ENCODE measurements around the gene GIMAP8.

GIMAP8 gene

DNA sequence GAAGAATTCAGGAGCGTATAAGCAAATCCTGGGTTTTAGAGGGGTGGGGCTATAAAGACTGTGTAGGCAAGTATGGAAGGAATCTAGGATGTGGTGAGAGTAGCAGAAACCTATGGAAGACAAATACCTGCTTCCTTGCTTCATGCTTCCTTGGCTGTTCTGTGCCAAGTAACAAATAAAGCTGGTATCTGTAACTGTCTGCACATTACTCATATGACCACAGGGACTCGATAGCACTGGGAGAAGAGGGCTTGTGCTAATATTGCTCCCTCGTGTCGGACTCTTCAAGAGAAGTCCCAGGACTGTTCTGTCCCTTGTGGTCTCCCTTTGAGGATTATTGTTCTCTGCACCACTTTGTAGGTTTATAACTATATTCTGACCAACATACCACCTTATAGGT, 52.7 kb downstream of the GIMAP8 start:
- no peak for DNase-seq (ENCODE audit: extremely low spot score)
- ChIA-PET CTCF (interaction anchor here (1.0 kb wide), 1 partner anchor 54 kb away, joined by 3 read pairs; no protein-coding TSS in a partner anchor), POLR2A (no interaction called here)
- TF ChIP-seq FOXK2 (IDR thresholded peaks at IDR 0.05): no peak
- TF ChIP-seq NFRKB (IDR thresholded peaks at IDR 0.05): no peak
- no peak for TF ChIP-seq FOXM1 (IDR thresholded peaks at IDR 0.05; ENCODE audit: borderline replicate concordance)
- TF ChIP-seq HDGF (IDR thresholded peaks at IDR 0.05; ENCODE audit: borderline replicate concordance): no peak
- TF ChIP-seq LEF1 (IDR thresholded peaks at IDR 0.05; ENCODE audit: borderline replicate concordance): no peak
- no peak for TF ChIP-seq BHLHE40 (IDR thresholded peaks at IDR 0.05; ENCODE audit: borderline replicate concordance)
- TF ChIP-seq TARDBP (IDR thresholded peaks at IDR 0.05): no peak
- TF ChIP-seq L3MBTL2 (conservative IDR thresholded peaks at IDR 0.05): no peak
- no peak for TF ChIP-seq ARNT (IDR thresholded peaks at IDR 0.05)
- TF ChIP-seq, protein P1, sequence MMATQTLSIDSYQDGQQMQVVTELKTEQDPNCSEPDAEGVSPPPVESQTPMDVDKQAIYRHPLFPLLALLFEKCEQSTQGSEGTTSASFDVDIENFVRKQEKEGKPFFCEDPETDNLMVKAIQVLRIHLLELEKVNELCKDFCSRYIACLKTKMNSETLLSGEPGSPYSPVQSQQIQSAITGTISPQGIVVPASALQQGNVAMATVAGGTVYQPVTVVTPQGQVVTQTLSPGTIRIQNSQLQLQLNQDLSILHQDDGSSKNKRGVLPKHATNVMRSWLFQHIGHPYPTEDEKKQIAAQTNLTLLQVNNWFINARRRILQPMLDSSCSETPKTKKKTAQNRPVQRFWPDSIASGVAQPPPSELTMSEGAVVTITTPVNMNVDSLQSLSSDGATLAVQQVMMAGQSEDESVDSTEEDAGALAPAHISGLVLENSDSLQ (IDR thresholded peaks at IDR 0.05): no peak
- no peak for TF ChIP-seq FOXA1 (IDR thresholded peaks at IDR 0.05)
- TF ChIP-seq SP1 (IDR thresholded peaks at IDR 0.05): no peak
- TF ChIP-seq CTBP1 (IDR thresholded peaks at IDR 0.05; ENCODE audit: borderline replicate concordance): no peak

DNA sequence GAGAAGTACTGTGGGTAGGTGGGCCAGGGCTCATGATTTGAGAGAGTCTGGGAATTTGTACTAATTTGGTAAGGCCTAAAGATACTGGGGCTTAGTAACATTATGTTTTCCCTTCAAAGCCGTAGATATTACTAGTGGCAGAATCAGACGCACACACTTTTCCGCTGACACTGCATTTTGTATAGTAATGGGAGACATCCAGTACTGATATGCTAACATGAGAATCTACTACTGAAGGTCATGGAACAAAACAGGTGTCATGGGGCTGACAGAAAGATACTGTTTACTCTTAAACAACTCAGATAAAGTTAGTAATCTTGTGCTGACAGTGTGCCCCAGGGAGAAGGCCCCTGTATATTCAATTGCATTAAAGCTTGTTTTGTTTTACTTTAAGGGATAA, 53.2 kb downstream of the GIMAP8 start:
- ChIA-PET CTCF (no interaction called here), POLR2A (no interaction called here)
- TF ChIP-seq FOXM1 (IDR thresholded peaks at IDR 0.05; ENCODE audit: borderline replicate concordance) (no peak), FOXA1 (IDR thresholded peaks at IDR 0.05) (no peak), L3MBTL2 (conservative IDR thresholded peaks at IDR 0.05) (no peak), FOXK2 (IDR thresholded peaks at IDR 0.05) (no peak), CTBP1 (IDR thresholded peaks at IDR 0.05; ENCODE audit: borderline replicate concordance) (no peak), ZNF384 (IDR thresholded peaks at IDR 0.05) (no peak), NFRKB (IDR thresholded peaks at IDR 0.05) (no peak), SUZ12 (IDR thresholded peaks at IDR 0.05) (no peak), BHLHE40 (IDR thresholded peaks at IDR 0.05; ENCODE audit: borderline replicate concordance) (no peak), HDGF (IDR thresholded peaks at IDR 0.05; ENCODE audit: borderline replicate concordance) (no peak), SP1 (IDR thresholded peaks at IDR 0.05) (no peak)
- TF ChIP-seq, protein P1 (IDR thresholded peaks at IDR 0.05): no peak
- DNase-seq (ENCODE audit: extremely low spot score): no peak

DNA sequence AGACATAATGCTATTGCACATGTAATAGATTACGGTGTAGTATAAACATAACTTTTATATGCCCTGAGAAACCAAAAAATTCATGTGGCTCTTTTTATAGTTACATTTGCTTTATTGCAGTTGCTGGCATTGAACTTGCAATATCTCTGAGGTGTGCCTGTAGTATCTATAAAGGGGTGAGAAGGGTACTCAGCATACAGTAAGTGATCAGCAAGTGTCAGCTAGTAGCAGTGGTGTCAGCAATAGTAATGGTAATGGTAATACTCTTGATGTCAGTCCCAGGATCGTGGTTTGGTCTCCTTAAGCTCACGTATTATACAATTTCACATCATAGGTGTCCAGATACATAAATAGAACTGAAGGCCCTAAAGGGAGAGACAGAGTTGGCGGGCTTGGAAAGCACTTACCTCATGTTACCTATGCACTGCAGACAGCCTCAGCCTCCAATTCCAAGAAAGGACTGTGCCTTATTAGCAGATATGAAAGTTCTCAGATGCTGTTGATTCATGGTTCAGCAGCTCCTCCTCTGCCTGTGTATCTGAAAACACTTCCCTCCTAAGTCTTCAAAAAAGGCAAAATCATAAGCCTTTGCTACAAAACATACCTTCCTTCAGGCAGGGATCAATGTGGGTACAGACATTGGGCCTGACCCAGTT, 57.6 kb downstream of the GIMAP8 start:
- TF ChIP-seq L3MBTL2 (conservative IDR thresholded peaks at IDR 0.05) (no peak), NFRKB (IDR thresholded peaks at IDR 0.05) (no peak), SP1 (IDR thresholded peaks at IDR 0.05) (no peak), BHLHE40 (IDR thresholded peaks at IDR 0.05; ENCODE audit: borderline replicate concordance) (no peak), LEF1 (IDR thresholded peaks at IDR 0.05; ENCODE audit: borderline replicate concordance) (no peak), ARNT (IDR thresholded peaks at IDR 0.05) (no peak), ZNF384 (IDR thresholded peaks at IDR 0.05) (no peak), ELF4 (IDR thresholded peaks at IDR 0.05) (no peak), TARDBP (IDR thresholded peaks at IDR 0.05) (no peak)
- TF ChIP-seq, protein P1 (IDR thresholded peaks at IDR 0.05): no peak
- no peak for DNase-seq (ENCODE audit: extremely low spot score)
- CTCF ChIA-PET: no interaction called here
- POLR2A ChIA-PET: no interaction called here

DNA sequence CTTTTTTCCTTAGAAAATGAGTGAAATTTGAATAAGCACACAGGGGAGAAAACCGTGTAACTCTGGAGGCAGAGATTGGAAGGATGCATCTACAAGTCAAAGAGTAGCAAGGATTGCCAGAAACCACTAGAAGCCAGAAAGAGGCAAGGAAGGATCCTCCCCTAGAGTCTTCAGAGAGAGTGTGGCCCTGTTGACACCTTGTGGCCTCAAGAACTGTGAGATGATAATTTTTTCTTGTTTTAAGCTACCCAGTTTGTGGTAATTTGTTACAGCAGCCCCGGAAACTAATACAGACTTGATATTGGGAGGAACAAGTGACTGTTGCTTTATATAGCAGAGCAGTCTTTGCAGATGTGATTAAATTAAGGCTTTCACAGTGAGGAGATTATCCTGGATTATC, 60.6 kb downstream of the GIMAP8 start:
- POLR2A ChIA-PET: no interaction called here
- no peak for DNase-seq (ENCODE audit: extremely low spot score)
- TF ChIP-seq LEF1 (IDR thresholded peaks at IDR 0.05; ENCODE audit: borderline replicate concordance) (no peak), L3MBTL2 (conservative IDR thresholded peaks at IDR 0.05) (no peak), HDGF (IDR thresholded peaks at IDR 0.05; ENCODE audit: borderline replicate concordance) (no peak), CTBP1 (IDR thresholded peaks at IDR 0.05; ENCODE audit: borderline replicate concordance) (no peak), BHLHE40 (IDR thresholded peaks at IDR 0.05; ENCODE audit: borderline replicate concordance) (no peak), ELF4 (IDR thresholded peaks at IDR 0.05) (no peak), ZNF384 (IDR thresholded peaks at IDR 0.05) (no peak), FOXM1 (IDR thresholded peaks at IDR 0.05; ENCODE audit: borderline replicate concordance) (no peak), SP1 (IDR thresholded peaks at IDR 0.05) (no peak), NFRKB (IDR thresholded peaks at IDR 0.05) (no peak), FOXK2 (IDR thresholded peaks at IDR 0.05) (no peak), TARDBP (IDR thresholded peaks at IDR 0.05) (no peak), SUZ12 (IDR thresholded peaks at IDR 0.05) (no peak), FOXA1 (IDR thresholded peaks at IDR 0.05) (no peak)
- TF ChIP-seq, protein P1 (IDR thresholded peaks at IDR 0.05): no peak
- CTCF ChIA-PET: no interaction called here

- ChIA-PET POLR2A (no interaction called here), CTCF (no interaction called here)
- DNase-seq (ENCODE audit: extremely low spot score): no peak
- TF ChIP-seq, protein P1 (IDR thresholded peaks at IDR 0.05): no peak
- no peak for TF ChIP-seq LEF1 (IDR thresholded peaks at IDR 0.05; ENCODE audit: borderline replicate concordance)
- TF ChIP-seq ZNF384 (IDR thresholded peaks at IDR 0.05): no peak
- no peak for TF ChIP-seq ELF4 (IDR thresholded peaks at IDR 0.05)
- TF ChIP-seq FOXK2 (IDR thresholded peaks at IDR 0.05): no peak
- no peak for TF ChIP-seq NFRKB (IDR thresholded peaks at IDR 0.05)
- no peak for TF ChIP-seq BHLHE40 (IDR thresholded peaks at IDR 0.05; ENCODE audit: borderline replicate concordance)
- no peak for TF ChIP-seq L3MBTL2 (conservative IDR thresholded peaks at IDR 0.05)
- TF ChIP-seq TARDBP (IDR thresholded peaks at IDR 0.05): no peak
- TF ChIP-seq CTBP1 (IDR thresholded peaks at IDR 0.05; ENCODE audit: borderline replicate concordance): no peak
Observed at GRCh38 chr7:150513758-150514157, 63.3 kb downstream of the GIMAP8 start.
